Measurements from ENCODE around the gene LGSN.
"Not testable (repeated sequence)": the region's sequence is repeated elsewhere in the genome, so short reads cannot be mapped to it uniquely, and the experiment has no call there.

LGSN gene

GRCh38 chr6:63319939-63320338, at the start of gene LGSN:
Gene LGSN (minus strand): TSS chr6:63319983. CDS start chr6:63319943, 40 bp downstream.
- no peak for DNase-seq

- DNase-seq = no peak
These were observed 48.6 kb upstream of the LGSN start for GRCh38 chr6:63368347-63368746.

- DNase-seq = not testable (repeated sequence)
These were observed 42.8 kb upstream of the LGSN start for GRCh38 chr6:63362500-63363120.

GRCh38 chr6:63357384-63357783, 37.6 kb upstream of the LGSN start:
- DNase-seq = not testable (repeated sequence)

- DNase-seq = no peak
These were observed 35.8 kb upstream of the LGSN start for GRCh38 chr6:63355632-63356031.

GRCh38 chr6:63353286-63353630, 33.5 kb upstream of the LGSN start:
- DNase-seq = no peak

GRCh38 chr6:63352544-63353285, 32.9 kb upstream of the LGSN start:
- no peak for DNase-seq

- DNase-seq = no peak
These were observed 32.3 kb upstream of the LGSN start for GRCh38 chr6:63352069-63352543.

- no peak for DNase-seq
These were observed 29.6 kb upstream of the LGSN start for GRCh38 chr6:63349401-63349800.

GRCh38 chr6:63348836-63349235, 29.1 kb upstream of the LGSN start:
- DNase-seq = no peak

- no peak for DNase-seq
These were observed 27.8 kb upstream of the LGSN start for GRCh38 chr6:63347599-63347998.

- DNase-seq = no peak
These were observed 26.5 kb upstream of the LGSN start for GRCh38 chr6:63346217-63346835.

- DNase-seq = no peak
These were observed 20.6 kb upstream of the LGSN start for GRCh38 chr6:63340351-63340750.

GRCh38 chr6:63334652-63335051, 14.9 kb upstream of the LGSN start:
- not testable (repeated sequence) for DNase-seq

- no peak for DNase-seq
These were observed 13.7 kb upstream of the LGSN start for GRCh38 chr6:63333440-63333839.

- DNase-seq = not testable (repeated sequence)
These were observed 6.8 kb upstream of the LGSN start for GRCh38 chr6:63326630-63327029.

GRCh38 chr6:63322981-63323380, 3.2 kb upstream of the LGSN start:
- DNase-seq = no peak

GRCh38 chr6:63321821-63322220, 2.0 kb upstream of the LGSN start:
- no peak for DNase-seq

GRCh38 chr6:63317641-63318040, 2.1 kb downstream of the LGSN start:
- DNase-seq = no peak

- no peak for DNase-seq
These were observed 3.7 kb downstream of the LGSN start for GRCh38 chr6:63316113-63316512.

- no peak for DNase-seq
These were observed 6.7 kb downstream of the LGSN start for GRCh38 chr6:63313111-63313510.

GRCh38 chr6:63307581-63308246, 12.1 kb downstream of the LGSN start:
- DNase-seq = no peak

GRCh38 chr6:63306420-63306819, 13.4 kb downstream of the LGSN start:
- DNase-seq = no peak

- no peak for DNase-seq
These were observed 14.5 kb downstream of the LGSN start for GRCh38 chr6:63305277-63305676.
